Panc1 (cell line): ENCODE data around the gene RGS4. TPM values are rescaled to one million over a fixed set of nuclear protein-coding genes. Genes with fewer than 3 reads are reported as not detected.

Source experiments
- ATAC-seq: fragments of 200-7000 bp; cut with Tn5 transposase; 2 replicates; pipeline ENCODE4 v1.9.1; 2020; ENCODE audit warnings: mild to moderate bottlenecking, moderate library complexity
- BruUV-seq: library from RNA; stranded (reverse); fragments of 400-500 nt; replicated peaks from 2 replicates; lab custom pipeline; 2021; lab: Mats Ljungman, UMichigan
- CTCF ChIA-PET: fragments of 300-600 bp; sonication (Branson Sonifier 250); formaldehyde crosslinking; loops from one replicate; lab custom pipeline; 2022; ENCODE audit warnings: antibody characterized with exemption; lab: Charles Lee
- POLR2A ChIA-PET: fragments of 300-600 bp; sonication (Branson Sonifier 250); formaldehyde crosslinking; loops from one replicate; lab custom pipeline; 2022; ENCODE audit warnings: antibody characterized with exemption; lab: Charles Lee
- DNase-seq: peaks from one replicate; pipeline ENCODE4 v3.0.0-alpha.2; 2010; ENCODE audit warnings: low read depth, low spot score
- H3K27ac ChIP-seq: 2 replicates; pipeline ENCODE4 v1.5.1; 2011; ENCODE audit warnings: mild to moderate bottlenecking, low read length, inconsistent platforms
- H3K27me3 ChIP-seq: fragments of 200-500 bp; sonication (Bioruptor generic); 2 replicates; pipeline ENCODE4 v1.6.0; 2014; ENCODE audit warnings: low read length, inconsistent platforms; ENCODE audit not compliant: control insufficient read depth, insufficient read depth
- H3K36me3 ChIP-seq: fragments of 200-500 bp; sonication (Bioruptor generic); 2 replicates; pipeline ENCODE4 v1.5.1; 2014; ENCODE audit warnings: inconsistent platforms, mild to moderate bottlenecking, low read length, moderate library complexity; ENCODE audit not compliant: control insufficient read depth, insufficient read depth
- H3K4me1 ChIP-seq: 2 replicates; pipeline ENCODE4 v1.5.1; 2011; ENCODE audit warnings: inconsistent platforms, mild to moderate bottlenecking, low read length, moderate library complexity; ENCODE audit not compliant: control insufficient read depth, insufficient read depth
- H3K4me3 ChIP-seq, 2 experiments: 2 replicates each; pipeline ENCODE4 v1.5.1; 2011 to 2012; ENCODE audit warnings: low read depth in 2 of 2, low read length in 2 of 2, mild to moderate bottlenecking in 2 of 2, inconsistent platforms in 1 of 2, moderate library complexity in 1 of 2
- H3K9me3 ChIP-seq: fragments of 200-500 bp; sonication (Bioruptor generic); 2 replicates; pipeline ENCODE4 v1.5.1; 2014; ENCODE audit warnings: low read depth, mild to moderate bottlenecking, inconsistent platforms, low read length, moderate library complexity; ENCODE audit not compliant: control insufficient read depth, insufficient read depth
- POLR2AphosphoS5 ChIP-seq: IDR thresholded peaks from 2 replicates; pipeline ENCODE4 v1.6.1; 2012; ENCODE audit warnings: mild to moderate bottlenecking, low read depth, low read length, moderate library complexity
- REST ChIP-seq, 2 experiments: IDR thresholded peaks; 2 replicates each; pipeline ENCODE4 v1.6.1; 2011 to 2012; ENCODE audit warnings: low read depth in 2 of 2, control low read depth in 1 of 2, low read length in 1 of 2, mild to moderate bottlenecking in 1 of 2, moderate library complexity in 1 of 2; ENCODE audit not compliant: insufficient read depth in 1 of 2
- SIN3A ChIP-seq: IDR thresholded peaks from 2 replicates; pipeline ENCODE4 v1.6.1; 2012; ENCODE audit warnings: low read depth, mild to moderate bottlenecking, low read length, moderate library complexity, borderline replicate concordance; ENCODE audit not compliant: insufficient read depth
- TCF7L2 ChIP-seq: IDR thresholded peaks from 2 replicates; pipeline ENCODE4 v1.6.1; 2011; ENCODE audit warnings: mild to moderate bottlenecking, low read depth, low read length, inconsistent platforms
- in situ Hi-C: cut with HindIII; loops from 2 replicates; pipeline ENCODE4 v1.10.0; 2016; ENCODE audit warnings: low sequenced_read_pairs, low pct_unique_long_range_greater_than_20kb
- intact Hi-C: fragments of 100-400 bp; cut with micrococcal nuclease; formaldehyde crosslinking; loops from one replicate; pipeline ENCODE4 v1.10.0; 2022; ENCODE audit not compliant: unreplicated experiment
- total RNA-seq: library from RNA; stranded (reverse); gene quantifications from one replicate; pipeline ENCODE4 v1.2.1, GENCODE V29; 2021; ENCODE audit not compliant: unreplicated experiment
- TF ChIP-seq, protein P1 (sequence below): fragments of 450-650 bp; IDR thresholded peaks from 2 replicates; pipeline ENCODE4 v1.5.1; 2017; ENCODE audit warnings: mild to moderate bottlenecking

Gene RGS4
- total RNA-seq, 1 experiment from 2014 or later: 0.26 TPM

GRCh38 chr1:163102590-163102989 lies 33.4 kb downstream of the RGS4 start:
- no peak for ATAC-seq
- Histone ChIP-seq H3K27me3 (no peaks in the 10 kb centered on the region), H3K36me3 (no peaks in the 10 kb centered on the region), H3K4me3 (no peak overlapping the region), H3K9me3 (no peaks in the 10 kb centered on the region), H3K27ac (no peak overlapping the region), H3K4me1 (no peaks in the 10 kb centered on the region)
- no peak for DNase-seq
- intact Hi-C loops (no loop called here), in situ Hi-C loops (no loop called here)
- TF ChIP-seq, protein P1, sequence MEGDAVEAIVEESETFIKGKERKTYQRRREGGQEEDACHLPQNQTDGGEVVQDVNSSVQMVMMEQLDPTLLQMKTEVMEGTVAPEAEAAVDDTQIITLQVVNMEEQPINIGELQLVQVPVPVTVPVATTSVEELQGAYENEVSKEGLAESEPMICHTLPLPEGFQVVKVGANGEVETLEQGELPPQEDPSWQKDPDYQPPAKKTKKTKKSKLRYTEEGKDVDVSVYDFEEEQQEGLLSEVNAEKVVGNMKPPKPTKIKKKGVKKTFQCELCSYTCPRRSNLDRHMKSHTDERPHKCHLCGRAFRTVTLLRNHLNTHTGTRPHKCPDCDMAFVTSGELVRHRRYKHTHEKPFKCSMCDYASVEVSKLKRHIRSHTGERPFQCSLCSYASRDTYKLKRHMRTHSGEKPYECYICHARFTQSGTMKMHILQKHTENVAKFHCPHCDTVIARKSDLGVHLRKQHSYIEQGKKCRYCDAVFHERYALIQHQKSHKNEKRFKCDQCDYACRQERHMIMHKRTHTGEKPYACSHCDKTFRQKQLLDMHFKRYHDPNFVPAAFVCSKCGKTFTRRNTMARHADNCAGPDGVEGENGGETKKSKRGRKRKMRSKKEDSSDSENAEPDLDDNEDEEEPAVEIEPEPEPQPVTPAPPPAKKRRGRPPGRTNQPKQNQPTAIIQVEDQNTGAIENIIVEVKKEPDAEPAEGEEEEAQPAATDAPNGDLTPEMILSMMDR: no peak
- TF ChIP-seq SIN3A (no peak), TCF7L2 (no peak), REST (IDR thresholded peaks at IDR 0.05; ENCODE audit: insufficient read depth in 1 of 2, low read depth in 2 of 2, low read length in 1 of 2) (no peak), POLR2AphosphoS5 (no peak)
- BruUV-seq: no TSS peak
- POLR2A ChIA-PET: no interaction called here
- CTCF ChIA-PET: no interaction called here

DNA sequence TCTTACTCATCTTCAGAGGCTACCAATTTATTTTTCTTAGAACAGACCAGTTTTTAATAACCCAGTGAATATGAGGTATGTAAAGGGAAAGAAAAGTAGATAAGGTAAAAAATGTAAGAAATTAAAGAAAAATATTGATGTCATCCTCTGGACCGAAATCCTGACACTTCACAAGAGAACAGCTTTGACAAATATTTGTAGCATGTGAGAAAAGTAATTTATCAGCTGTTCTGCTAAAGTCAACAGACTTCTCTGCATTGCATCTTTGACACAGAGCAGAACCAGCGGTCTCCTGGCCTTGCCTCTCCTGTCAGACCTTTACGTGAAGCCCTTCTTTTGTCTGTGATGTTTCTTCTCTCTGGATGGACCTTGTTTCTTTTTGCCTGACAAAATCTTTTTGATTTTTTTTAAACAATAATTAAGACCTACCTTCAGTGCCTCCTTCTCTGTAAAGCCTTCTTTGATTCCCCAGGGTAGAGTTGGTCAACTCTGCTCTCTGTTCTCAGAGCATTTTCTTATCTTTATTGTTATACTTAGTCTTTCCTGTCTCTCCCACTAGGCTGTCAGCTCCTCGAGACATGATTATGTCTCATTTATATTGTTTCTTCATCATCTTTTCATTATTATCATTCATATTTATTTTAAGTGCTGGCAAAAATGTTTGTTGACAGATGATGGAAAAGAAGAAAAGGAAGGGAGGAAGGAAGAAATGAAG lies 35.4 kb downstream of the RGS4 start:
- ChIA-PET CTCF (no interaction called here), POLR2A (no interaction called here)
- no peak overlapping the region for H3K4me3 ChIP-seq
- no peak overlapping the region for H3K27ac ChIP-seq
- no peaks in the 10 kb centered on the region for H3K4me1 ChIP-seq
- no peaks in the 10 kb centered on the region for H3K36me3 ChIP-seq
- no TSS peak for BruUV-seq
- TF ChIP-seq POLR2AphosphoS5: no peak
- TF ChIP-seq SIN3A: no peak
- TF ChIP-seq TCF7L2: no peak
- TF ChIP-seq REST (IDR thresholded peaks at IDR 0.05; ENCODE audit: insufficient read depth in 1 of 2, low read depth in 2 of 2, low read length in 1 of 2): no peak
- TF ChIP-seq, protein P1: no peak
- intact Hi-C loops (no loop called here), in situ Hi-C loops (no loop called here)
- no peaks in the 10 kb centered on the region for H3K9me3 ChIP-seq
- DNase-seq: no peak
- H3K27me3 ChIP-seq: no peaks in the 10 kb centered on the region
- no peak for ATAC-seq
